ENCODE results near the gene KIN.

The KIN gene

GRCh38 chr10:7703140-7703539 lies 84.7 kb downstream of the KIN start, which contains the start of gene ITIH2:
Gene ITIH2 (plus strand): TSS chr10:7703316. CDS start chr10:7703435, 119 bp downstream.
- Histone ChIP-seq H2BK120ac (ENCODE audit: insufficient read depth, low read length, poor library complexity) (no peak within 1 kb of the TSS), H3K79me2 (ENCODE audit: control insufficient read depth, insufficient read depth, low read length, poor library complexity) (no peaks in the 10 kb centered on the region), H3K9ac (ENCODE audit: low read length) (no peak within 1 kb of the TSS), H3K9me3 (ENCODE audit: insufficient read depth, low read depth, low read length) (no peaks in the 10 kb centered on the region), H3K4me2 (ENCODE audit: low read length) (no peak within 1 kb of the TSS), H3K79me1 (ENCODE audit: low read length) (no peaks in the 10 kb centered on the region), H3K4ac (ENCODE audit: low read depth, low read length) (no peak within 1 kb of the TSS), H3K27me3 (ENCODE audit: insufficient read depth, low read length) (no peaks in the 10 kb centered on the region), H2BK5ac (ENCODE audit: low read depth, low read length, poor library complexity) (no peak within 1 kb of the TSS), H3K18ac (ENCODE audit: low read length) (no peak within 1 kb of the TSS), H2AFZ (ENCODE audit: insufficient read depth, low read length, poor library complexity) (no peak within 1 kb of the TSS), H3K4me1 (ENCODE audit: control insufficient read depth in 1 of 2, insufficient read depth in 2 of 2, low read length in 2 of 2) (no peaks in the 10 kb centered on the region), H2AK5ac (ENCODE audit: low read length) (no peak within 1 kb of the TSS), H3K23ac (ENCODE audit: low read length) (no peak within 1 kb of the TSS), H3K27ac (ENCODE audit: low read depth, low read length) (no peak within 1 kb of the TSS), H4K12ac (ENCODE audit: low read depth, low read length) (no peak within 1 kb of the TSS), H3K4me3 (ENCODE audit: low read depth, low read length) (no peak within 1 kb of the TSS), H4K91ac (ENCODE audit: low read depth, low read length) (no peak within 1 kb of the TSS), H2BK12ac (ENCODE audit: low read length) (no peak within 1 kb of the TSS), H3K14ac (ENCODE audit: low read length) (no peak within 1 kb of the TSS), H4K8ac (ENCODE audit: low read depth, low read length) (no peak within 1 kb of the TSS), H3K36me3 (ENCODE audit: control insufficient read depth in 1 of 2, insufficient read depth in 2 of 2, low read length in 2 of 2) (no peaks in the 10 kb centered on the region)
- no peak for DNase-seq
- no CpG with 5 or more reads among the region's 4 CpGs for WGBS (ENCODE audit: extremely low coverage, insufficient coverage, insufficient read length)

- Histone ChIP-seq H3K79me1 (ENCODE audit: low read length) (no peaks in the 10 kb centered on the region), H3K27ac (ENCODE audit: low read depth, low read length) (no peak overlapping the region), H2BK12ac (ENCODE audit: low read length) (no peak overlapping the region), H2BK120ac (ENCODE audit: insufficient read depth, low read length, poor library complexity) (no peak overlapping the region), H3K18ac (ENCODE audit: low read length) (no peak overlapping the region), H3K4me2 (ENCODE audit: low read length) (no peak overlapping the region), H3K4ac (ENCODE audit: low read depth, low read length) (no peak overlapping the region), H3K9ac (ENCODE audit: low read length) (no peak overlapping the region), H3K4me3 (ENCODE audit: low read depth, low read length) (no peak overlapping the region), H2AFZ (ENCODE audit: insufficient read depth, low read length, poor library complexity) (no peak overlapping the region), H4K12ac (ENCODE audit: low read depth, low read length) (no peak overlapping the region), H3K23ac (ENCODE audit: low read length) (no peak overlapping the region), H3K9me3 (ENCODE audit: insufficient read depth, low read depth, low read length) (no peaks in the 10 kb centered on the region), H3K79me2 (ENCODE audit: control insufficient read depth, insufficient read depth, low read length, poor library complexity) (no peaks in the 10 kb centered on the region), H2AK5ac (ENCODE audit: low read length) (no peak overlapping the region), H4K8ac (ENCODE audit: low read depth, low read length) (no peak overlapping the region), H2BK5ac (ENCODE audit: low read depth, low read length, poor library complexity) (no peak overlapping the region), H3K4me1 (ENCODE audit: control insufficient read depth in 1 of 2, insufficient read depth in 2 of 2, low read length in 2 of 2) (no peaks in the 10 kb centered on the region), H3K27me3 (ENCODE audit: insufficient read depth, low read length) (no peaks in the 10 kb centered on the region), H3K14ac (ENCODE audit: low read length) (no peak overlapping the region), H4K91ac (ENCODE audit: low read depth, low read length) (no peak overlapping the region), H3K36me3 (ENCODE audit: control insufficient read depth in 1 of 2, insufficient read depth in 2 of 2, low read length in 2 of 2) (no peaks in the 10 kb centered on the region)
- DNase-seq: no peak
- no CpG with 5 or more reads among the region's 4 CpGs for WGBS (ENCODE audit: extremely low coverage, insufficient coverage, insufficient read length)
These were observed 85.4 kb downstream of the KIN start for GRCh38 chr10:7702288-7702812.

- no peak overlapping the region for H4K91ac ChIP-seq (ENCODE audit: low read depth, low read length)
- WGBS (ENCODE audit: extremely low coverage, insufficient coverage, insufficient read length): no CpG with 5 or more reads among the region's 8 CpGs
- H4K12ac ChIP-seq (ENCODE audit: low read depth, low read length): no peak overlapping the region
- H2BK12ac ChIP-seq (ENCODE audit: low read length): no peak overlapping the region
- no peak for DNase-seq
- no peaks in the 10 kb centered on the region for H3K9me3 ChIP-seq (ENCODE audit: insufficient read depth, low read depth, low read length)
- H4K8ac ChIP-seq (ENCODE audit: low read depth, low read length): no peak overlapping the region
- H3K79me1 ChIP-seq (ENCODE audit: low read length): no peaks in the 10 kb centered on the region
- no peak overlapping the region for H2AK5ac ChIP-seq (ENCODE audit: low read length)
- H3K4me2 ChIP-seq (ENCODE audit: low read length): no peak overlapping the region
- H3K27me3 ChIP-seq (ENCODE audit: insufficient read depth, low read length): no peaks in the 10 kb centered on the region
- H3K4me1 ChIP-seq (ENCODE audit: control insufficient read depth in 1 of 2, insufficient read depth in 2 of 2, low read length in 2 of 2): no peaks in the 10 kb centered on the region
- H3K36me3 ChIP-seq (ENCODE audit: control insufficient read depth in 1 of 2, insufficient read depth in 2 of 2, low read length in 2 of 2): no peaks in the 10 kb centered on the region
- no peak overlapping the region for H3K23ac ChIP-seq (ENCODE audit: low read length)
- no peak overlapping the region for H3K27ac ChIP-seq (ENCODE audit: low read depth, low read length)
- H3K79me2 ChIP-seq (ENCODE audit: control insufficient read depth, insufficient read depth, low read length, poor library complexity): no peaks in the 10 kb centered on the region
- no peak overlapping the region for H3K4ac ChIP-seq (ENCODE audit: low read depth, low read length)
- no peak overlapping the region for H3K4me3 ChIP-seq (ENCODE audit: low read depth, low read length)
- H3K14ac ChIP-seq (ENCODE audit: low read length): no peak overlapping the region
- H2BK120ac ChIP-seq (ENCODE audit: insufficient read depth, low read length, poor library complexity): no peak overlapping the region
- H2BK5ac ChIP-seq (ENCODE audit: low read depth, low read length, poor library complexity): no peak overlapping the region
- no peak overlapping the region for H3K18ac ChIP-seq (ENCODE audit: low read length)
- H3K9ac ChIP-seq (ENCODE audit: low read length): no peak overlapping the region
- no peak overlapping the region for H2AFZ ChIP-seq (ENCODE audit: insufficient read depth, low read length, poor library complexity)
These were observed 86.5 kb downstream of the KIN start for GRCh38 chr10:7701158-7701742.
